GM12892 (cell line): ENCODE data around the gene SLAMF7.
"Not testable (repeated sequence)": the region's sequence is repeated elsewhere in the genome, so short reads cannot be mapped to it uniquely, and the experiment has no call there.

Source experiments
- POLR2A ChIP-seq: IDR thresholded peaks from 2 replicates; pipeline ENCODE4 v1.6.1; 2011; ENCODE audit warnings: low read depth, low read length, control low read depth
- POLR2AphosphoS5 ChIP-seq: IDR thresholded peaks from 2 replicates; pipeline ENCODE4 v1.6.1; 2011; ENCODE audit warnings: low read depth, low read length, control low read depth
- TAF1 ChIP-seq: IDR thresholded peaks from 2 replicates; pipeline ENCODE4 v1.6.1; 2011; ENCODE audit warnings: low read depth, mild to moderate bottlenecking, control low read depth, low read length, borderline replicate concordance

DNA sequence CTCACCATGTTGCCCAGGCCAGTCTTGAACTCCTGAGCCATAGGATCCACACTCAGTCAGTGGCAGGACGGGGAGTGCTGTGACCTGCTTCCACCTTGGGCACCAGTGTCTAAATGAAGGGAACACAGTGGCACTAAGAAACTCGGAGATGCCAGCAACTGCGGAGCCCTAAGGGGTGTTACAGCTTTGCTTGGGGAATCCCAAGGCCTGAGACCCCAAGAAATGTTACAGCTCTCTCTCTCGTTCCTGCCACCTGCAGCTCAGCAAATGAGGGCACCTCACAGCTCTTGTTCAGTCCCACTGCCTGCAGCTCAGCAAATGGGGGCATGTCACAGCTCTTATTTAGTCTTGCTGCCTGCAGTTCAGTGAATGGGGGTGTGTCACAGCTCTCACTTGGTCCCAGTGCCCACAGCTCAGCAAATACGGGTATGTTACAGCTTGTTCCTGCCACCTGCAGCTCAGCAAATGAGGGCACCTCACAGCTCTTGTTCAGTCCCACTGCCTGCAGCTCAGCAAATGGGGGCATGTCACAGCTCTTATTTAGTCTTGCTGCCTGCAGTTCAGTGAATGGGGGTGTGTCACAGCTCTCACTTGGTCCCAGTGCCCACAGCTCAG lies 24.9 kb upstream of the SLAMF7 start:
- TF ChIP-seq POLR2AphosphoS5, POLR2A, TAF1: not testable (repeated sequence)
